GM19023 (cell line): ENCODE results near the gene TPP1.
A peak's percentile ranks its signal among the peaks of the same experiment; 100 is the strongest.

Source experiments
- ATAC-seq: cut with Tn5 transposase; IDR thresholded peaks from one replicate; pipeline ENCODE4 v1.9.1; 2021; ENCODE audit warnings: mild to moderate bottlenecking, moderate library complexity; ENCODE audit not compliant: unreplicated experiment

The TPP1 gene

GRCh38 chr11:6647836-6648235, 28.6 kb upstream of the TPP1 start:
- ATAC-seq: no peak

- peak; percentile 85 for ATAC-seq
Measured at GRCh38 chr11:6646918-6647679, 27.9 kb upstream of the TPP1 start.

- no peak for ATAC-seq
Measured at GRCh38 chr11:6646576-6646917, 27.3 kb upstream of the TPP1 start.

GRCh38 chr11:6646071-6646470, 26.8 kb upstream of the TPP1 start:
- ATAC-seq: peak; percentile 37

GRCh38 chr11:6642957-6643356, 23.7 kb upstream of the TPP1 start:
- no peak for ATAC-seq

- ATAC-seq: no peak
Measured at GRCh38 chr11:6640985-6641701, 21.9 kb upstream of the TPP1 start.

GRCh38 chr11:6640036-6640984, 21.1 kb upstream of the TPP1 start:
- ATAC-seq: no peak

- no peak for ATAC-seq
Measured at GRCh38 chr11:6638429-6638828, 19.2 kb upstream of the TPP1 start.

GRCh38 chr11:6637871-6638270, 18.6 kb upstream of the TPP1 start:
- no peak for ATAC-seq

GRCh38 chr11:6636480-6636879, 17.3 kb upstream of the TPP1 start:
- no peak for ATAC-seq

GRCh38 chr11:6635082-6635932, 16.1 kb upstream of the TPP1 start:
- ATAC-seq: no peak

GRCh38 chr11:6634534-6634933, 15.3 kb upstream of the TPP1 start:
- ATAC-seq: no peak

GRCh38 chr11:6633422-6634408, 14.5 kb upstream of the TPP1 start:
- ATAC-seq: no peak

GRCh38 chr11:6632116-6633073, 13.2 kb upstream of the TPP1 start:
- no peak for ATAC-seq

GRCh38 chr11:6631361-6631890, 12.2 kb upstream of the TPP1 start:
- no peak for ATAC-seq

GRCh38 chr11:6630632-6631291, 11.5 kb upstream of the TPP1 start:
- no peak for ATAC-seq

GRCh38 chr11:6629892-6630631, 10.8 kb upstream of the TPP1 start:
- no peak for ATAC-seq
